A375 (cell line): ENCODE results near the gene TAS2R20. TPM values are rescaled to one million over a fixed set of nuclear protein-coding genes. Genes with fewer than 3 reads are reported as not detected.

ENCODE experiments used
- total RNA-seq: library from RNA; depleted of rRNA; stranded (reverse); fragments of >200 nt; shearing (Covaris generic); gene quantifications from 2 replicates; pipeline ENCODE4 v1.2.3, GENCODE V29; 2014; rRNA removed

Gene TAS2R20
- 0.24 and 0.91 TPM in 2 replicates for total RNA-seq

GRCh38 chr12:10998204-10998603 is at the start of gene TAS2R20:
TSS of gene TAS2R20 (minus strand) at chr12:10998304. CDS start at chr12:10997875, 429 bp downstream.

GRCh38 chr12:11031307-11031706 is 33.2 kb upstream of the TAS2R20 start, which contains the start of gene TAS2R31:
TSS of gene TAS2R31 (minus strand) at chr12:11031407. CDS start at chr12:11031335, 72 bp downstream.

GRCh38 chr12:11022520-11022919 is 24.4 kb upstream of the TAS2R20 start, which contains the start of gene TAS2R19:
TSS of gene TAS2R19 (minus strand) at chr12:11022620. CDS start at chr12:11022571, 49 bp downstream.

GRCh38 chr12:10986812-10987211 is 11.3 kb downstream of the TAS2R20 start, which contains the start of gene TAS2R50:
TSS of gene TAS2R50 (minus strand) at chr12:10986912. CDS start at chr12:10986860, 52 bp downstream.

Other genes starting within 250 kb of the TAS2R20 start
- gene TAS2R7, start 195.7 kb downstream of the TAS2R20 start, total RNA-seq, result not detected in 2 replicates
- not detected in 2 replicates for gene TAS2R8, start 191.0 kb downstream of the TAS2R20 start, total RNA-seq
- not detected in 2 replicates for gene TAS2R9, start 188.1 kb downstream of the TAS2R20 start, total RNA-seq
- 0.75 TPM in 1 of 2 replicates, not detected in the other for gene TAS2R10, start 171.9 kb downstream of the TAS2R20 start, total RNA-seq
- gene PRR4, start 148.8 kb downstream of the TAS2R20 start, total RNA-seq, result 9.5 and 14.6 TPM in 2 replicates
- gene PRH1, start 114.0 kb downstream of the TAS2R20 start, total RNA-seq, result 6.1 and 15.7 TPM in 2 replicates
- gene TAS2R13, start 88.7 kb downstream of the TAS2R20 start, total RNA-seq, result 0.24 and 0.79 TPM in 2 replicates
- gene PRH2, start 69.1 kb downstream of the TAS2R20 start, total RNA-seq, result 0.91 and 0.98 TPM in 2 replicates
- 1.5 and 2.2 TPM in 2 replicates for gene TAS2R14, start 59.0 kb downstream of the TAS2R20 start, total RNA-seq
- gene TAS2R50, start 11.4 kb downstream of the TAS2R20 start, total RNA-seq, result 0.48 and 0.87 TPM in 2 replicates
- gene TAS2R19, start 24.3 kb upstream of the TAS2R20 start, total RNA-seq, result 1.5 and 3.2 TPM in 2 replicates
- gene TAS2R31, start 33.1 kb upstream of the TAS2R20 start, total RNA-seq, result 1.1 and 1.2 TPM in 2 replicates
- 0.38 and 0.61 TPM in 2 replicates for gene TAS2R46, start 64.0 kb upstream of the TAS2R20 start, total RNA-seq
- gene TAS2R43, start 94.0 kb upstream of the TAS2R20 start, total RNA-seq, result not detected in 2 replicates
- gene TAS2R30, start 136.3 kb upstream of the TAS2R20 start, total RNA-seq, result 2.4 and 3.0 TPM in 2 replicates
- gene SMIM10L1, start 172.9 kb upstream of the TAS2R20 start, total RNA-seq, result 15.3 and 16.5 TPM in 2 replicates
- gene TAS2R42, start 188.6 kb upstream of the TAS2R20 start, total RNA-seq, result not detected in 2 replicates